Panc1 (cell line): ENCODE measurements around the gene EPHB2. TPM values are rescaled to one million over a fixed set of nuclear protein-coding genes. Genes with fewer than 3 reads are reported as not detected.

Source experiments
- ATAC-seq: fragments of 200-7000 bp; cut with Tn5 transposase; 2 replicates; pipeline ENCODE4 v1.9.1; 2020; ENCODE audit warnings: mild to moderate bottlenecking, moderate library complexity
- BruUV-seq: library from RNA; stranded (reverse); fragments of 400-500 nt; replicated peaks from 2 replicates; lab custom pipeline; 2021; lab: Mats Ljungman, UMichigan
- CTCF ChIA-PET: fragments of 300-600 bp; sonication (Branson Sonifier 250); formaldehyde crosslinking; loops from one replicate; lab custom pipeline; 2022; ENCODE audit warnings: antibody characterized with exemption; lab: Charles Lee
- POLR2A ChIA-PET: fragments of 300-600 bp; sonication (Branson Sonifier 250); formaldehyde crosslinking; loops from one replicate; lab custom pipeline; 2022; ENCODE audit warnings: antibody characterized with exemption; lab: Charles Lee
- DNase-seq: peaks from one replicate; pipeline ENCODE4 v3.0.0-alpha.2; 2010; ENCODE audit warnings: low read depth, low spot score
- H3K27ac ChIP-seq: 2 replicates; pipeline ENCODE4 v1.5.1; 2011; ENCODE audit warnings: mild to moderate bottlenecking, low read length, inconsistent platforms
- H3K27me3 ChIP-seq: fragments of 200-500 bp; sonication (Bioruptor generic); 2 replicates; pipeline ENCODE4 v1.6.0; 2014; ENCODE audit warnings: low read length, inconsistent platforms; ENCODE audit not compliant: control insufficient read depth, insufficient read depth
- H3K36me3 ChIP-seq: fragments of 200-500 bp; sonication (Bioruptor generic); 2 replicates; pipeline ENCODE4 v1.5.1; 2014; ENCODE audit warnings: inconsistent platforms, mild to moderate bottlenecking, low read length, moderate library complexity; ENCODE audit not compliant: control insufficient read depth, insufficient read depth
- H3K4me1 ChIP-seq: 2 replicates; pipeline ENCODE4 v1.5.1; 2011; ENCODE audit warnings: inconsistent platforms, mild to moderate bottlenecking, low read length, moderate library complexity; ENCODE audit not compliant: control insufficient read depth, insufficient read depth
- H3K4me3 ChIP-seq, 2 experiments: 2 replicates each; pipeline ENCODE4 v1.5.1; 2011 to 2012; ENCODE audit warnings: low read depth in 2 of 2, low read length in 2 of 2, mild to moderate bottlenecking in 2 of 2, inconsistent platforms in 1 of 2, moderate library complexity in 1 of 2
- H3K9me3 ChIP-seq: fragments of 200-500 bp; sonication (Bioruptor generic); 2 replicates; pipeline ENCODE4 v1.5.1; 2014; ENCODE audit warnings: low read depth, mild to moderate bottlenecking, inconsistent platforms, low read length, moderate library complexity; ENCODE audit not compliant: control insufficient read depth, insufficient read depth
- POLR2AphosphoS5 ChIP-seq: IDR thresholded peaks from 2 replicates; pipeline ENCODE4 v1.6.1; 2012; ENCODE audit warnings: mild to moderate bottlenecking, low read depth, low read length, moderate library complexity
- SIN3A ChIP-seq: IDR thresholded peaks from 2 replicates; pipeline ENCODE4 v1.6.1; 2012; ENCODE audit warnings: low read depth, mild to moderate bottlenecking, low read length, moderate library complexity, borderline replicate concordance; ENCODE audit not compliant: insufficient read depth
- TCF7L2 ChIP-seq: IDR thresholded peaks from 2 replicates; pipeline ENCODE4 v1.6.1; 2011; ENCODE audit warnings: mild to moderate bottlenecking, low read depth, low read length, inconsistent platforms
- in situ Hi-C: cut with HindIII; loops from 2 replicates; pipeline ENCODE4 v1.10.0; 2016; ENCODE audit warnings: low sequenced_read_pairs, low pct_unique_long_range_greater_than_20kb
- intact Hi-C: fragments of 100-400 bp; cut with micrococcal nuclease; formaldehyde crosslinking; loops from one replicate; pipeline ENCODE4 v1.10.0; 2022; ENCODE audit not compliant: unreplicated experiment
- total RNA-seq: library from RNA; stranded (reverse); gene quantifications from one replicate; pipeline ENCODE4 v1.2.1, GENCODE V29; 2021; ENCODE audit not compliant: unreplicated experiment
- TF ChIP-seq, protein P1 (sequence below): fragments of 450-650 bp; IDR thresholded peaks from 2 replicates; pipeline ENCODE4 v1.5.1; 2017; ENCODE audit warnings: mild to moderate bottlenecking
- TF ChIP-seq, protein P2 (sequence below), 2 experiments: IDR thresholded peaks; 2 replicates each; pipeline ENCODE4 v1.6.1; 2011 to 2012; ENCODE audit warnings: low read depth in 2 of 2, control low read depth in 1 of 2, low read length in 1 of 2, mild to moderate bottlenecking in 1 of 2, moderate library complexity in 1 of 2; ENCODE audit not compliant: insufficient read depth in 1 of 2

EPHB2 gene
- total RNA-seq, 1 experiment from 2014 or later, result 29.0 TPM

DNA sequence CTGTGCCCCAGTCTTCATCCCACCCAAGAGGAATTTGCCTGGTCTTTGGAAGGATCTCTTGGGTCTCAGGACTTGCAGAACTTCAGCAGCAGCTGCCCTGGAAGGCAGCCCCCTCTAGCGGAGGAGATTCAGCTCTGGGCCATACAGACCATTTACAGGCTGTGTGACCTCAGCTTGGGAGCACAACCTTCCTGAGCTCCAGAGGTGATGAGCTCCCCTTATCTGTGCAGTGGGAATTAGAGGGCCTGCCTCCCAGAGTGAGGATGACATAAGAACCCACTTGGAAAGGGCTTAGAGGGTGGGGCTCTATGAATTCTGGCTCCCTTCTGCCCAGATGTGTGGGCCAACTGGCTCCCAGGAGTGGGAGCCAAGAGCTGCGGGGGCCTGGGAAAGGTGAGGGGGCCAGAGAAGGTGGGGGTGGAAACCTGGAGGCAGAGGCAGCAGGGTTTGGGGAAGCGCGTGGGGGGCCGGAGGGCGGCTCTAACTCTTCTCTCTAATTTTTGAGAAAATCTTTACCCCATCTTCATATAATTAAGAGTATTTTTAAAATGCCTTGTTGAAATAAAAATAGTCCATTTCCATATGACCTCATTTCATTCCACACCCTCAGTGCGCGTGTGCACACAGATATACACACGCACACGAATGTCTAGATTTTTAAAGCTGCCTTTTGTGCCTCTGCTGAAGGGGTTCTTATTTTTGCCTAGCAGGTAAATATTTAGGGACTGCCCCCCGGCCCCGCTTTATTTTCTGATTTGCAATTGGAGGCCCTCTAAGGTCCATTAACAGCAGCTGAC is 21.5 kb downstream of the EPHB2 start:
- no peaks in the 10 kb centered on the region for H3K36me3 ChIP-seq
- 0 out of 2 replicates have a peak, but pooled peaks cover 7% of the 10 kb centered on the region for H3K4me1 ChIP-seq
- ATAC-seq (peak; percentile 36; the same call in 1 of the 2 replicates), DNase-seq (no peak)
- H3K27me3 ChIP-seq, result no peaks in the 10 kb centered on the region
- no peaks in the 10 kb centered on the region for H3K9me3 ChIP-seq
- H3K27ac ChIP-seq, result no peak overlapping the region
- intact Hi-C loops (no loop called here), in situ Hi-C loops (no loop called here)
- ChIA-PET POLR2A (no interaction called here), CTCF (interaction anchor here (0.7 kb wide), 1 partner anchor 60 kb away, joined by 5 read pairs; no protein-coding TSS in a partner anchor)
- BruUV-seq, result no TSS peak
- TF ChIP-seq, protein P1, sequence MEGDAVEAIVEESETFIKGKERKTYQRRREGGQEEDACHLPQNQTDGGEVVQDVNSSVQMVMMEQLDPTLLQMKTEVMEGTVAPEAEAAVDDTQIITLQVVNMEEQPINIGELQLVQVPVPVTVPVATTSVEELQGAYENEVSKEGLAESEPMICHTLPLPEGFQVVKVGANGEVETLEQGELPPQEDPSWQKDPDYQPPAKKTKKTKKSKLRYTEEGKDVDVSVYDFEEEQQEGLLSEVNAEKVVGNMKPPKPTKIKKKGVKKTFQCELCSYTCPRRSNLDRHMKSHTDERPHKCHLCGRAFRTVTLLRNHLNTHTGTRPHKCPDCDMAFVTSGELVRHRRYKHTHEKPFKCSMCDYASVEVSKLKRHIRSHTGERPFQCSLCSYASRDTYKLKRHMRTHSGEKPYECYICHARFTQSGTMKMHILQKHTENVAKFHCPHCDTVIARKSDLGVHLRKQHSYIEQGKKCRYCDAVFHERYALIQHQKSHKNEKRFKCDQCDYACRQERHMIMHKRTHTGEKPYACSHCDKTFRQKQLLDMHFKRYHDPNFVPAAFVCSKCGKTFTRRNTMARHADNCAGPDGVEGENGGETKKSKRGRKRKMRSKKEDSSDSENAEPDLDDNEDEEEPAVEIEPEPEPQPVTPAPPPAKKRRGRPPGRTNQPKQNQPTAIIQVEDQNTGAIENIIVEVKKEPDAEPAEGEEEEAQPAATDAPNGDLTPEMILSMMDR, result peak; percentile 75; the same call in 1 of the 2 replicates
- no peak for TF ChIP-seq POLR2AphosphoS5
- H3K4me3 ChIP-seq, result no peak overlapping the region

DNA sequence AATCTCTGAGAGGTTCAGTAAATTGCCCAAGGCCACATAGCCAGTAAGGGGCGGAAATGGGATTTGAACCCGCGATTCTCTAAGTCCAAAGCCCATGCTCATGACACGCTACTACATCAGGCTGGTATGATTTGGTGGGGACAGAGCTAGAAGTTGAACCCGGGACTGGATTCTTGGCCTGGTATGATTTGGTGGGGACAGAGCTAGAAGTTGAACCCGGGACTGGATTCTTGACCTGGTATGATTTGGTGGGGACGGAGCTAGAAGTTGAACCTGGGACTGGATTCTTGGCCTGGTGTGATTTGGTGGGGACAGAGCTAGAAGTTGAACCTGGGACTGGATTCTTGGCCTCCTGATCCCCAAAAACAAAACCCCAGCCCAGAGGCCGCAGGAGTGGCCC is 23.0 kb downstream of the EPHB2 start:
- TF ChIP-seq, protein P1, result no peak
- TF ChIP-seq, protein P2, sequence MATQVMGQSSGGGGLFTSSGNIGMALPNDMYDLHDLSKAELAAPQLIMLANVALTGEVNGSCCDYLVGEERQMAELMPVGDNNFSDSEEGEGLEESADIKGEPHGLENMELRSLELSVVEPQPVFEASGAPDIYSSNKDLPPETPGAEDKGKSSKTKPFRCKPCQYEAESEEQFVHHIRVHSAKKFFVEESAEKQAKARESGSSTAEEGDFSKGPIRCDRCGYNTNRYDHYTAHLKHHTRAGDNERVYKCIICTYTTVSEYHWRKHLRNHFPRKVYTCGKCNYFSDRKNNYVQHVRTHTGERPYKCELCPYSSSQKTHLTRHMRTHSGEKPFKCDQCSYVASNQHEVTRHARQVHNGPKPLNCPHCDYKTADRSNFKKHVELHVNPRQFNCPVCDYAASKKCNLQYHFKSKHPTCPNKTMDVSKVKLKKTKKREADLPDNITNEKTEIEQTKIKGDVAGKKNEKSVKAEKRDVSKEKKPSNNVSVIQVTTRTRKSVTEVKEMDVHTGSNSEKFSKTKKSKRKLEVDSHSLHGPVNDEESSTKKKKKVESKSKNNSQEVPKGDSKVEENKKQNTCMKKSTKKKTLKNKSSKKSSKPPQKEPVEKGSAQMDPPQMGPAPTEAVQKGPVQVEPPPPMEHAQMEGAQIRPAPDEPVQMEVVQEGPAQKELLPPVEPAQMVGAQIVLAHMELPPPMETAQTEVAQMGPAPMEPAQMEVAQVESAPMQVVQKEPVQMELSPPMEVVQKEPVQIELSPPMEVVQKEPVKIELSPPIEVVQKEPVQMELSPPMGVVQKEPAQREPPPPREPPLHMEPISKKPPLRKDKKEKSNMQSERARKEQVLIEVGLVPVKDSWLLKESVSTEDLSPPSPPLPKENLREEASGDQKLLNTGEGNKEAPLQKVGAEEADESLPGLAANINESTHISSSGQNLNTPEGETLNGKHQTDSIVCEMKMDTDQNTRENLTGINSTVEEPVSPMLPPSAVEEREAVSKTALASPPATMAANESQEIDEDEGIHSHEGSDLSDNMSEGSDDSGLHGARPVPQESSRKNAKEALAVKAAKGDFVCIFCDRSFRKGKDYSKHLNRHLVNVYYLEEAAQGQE (IDR thresholded peaks at IDR 0.05; ENCODE audit: insufficient read depth in 1 of 2, low read depth in 2 of 2, low read length in 1 of 2), result no peak
- TF ChIP-seq SIN3A (no peak), POLR2AphosphoS5 (no peak), TCF7L2 (no peak)
- BruUV-seq, result no TSS peak
- Histone ChIP-seq H3K9me3 (no peaks in the 10 kb centered on the region), H3K4me1 (peaks cover 14% of the 10 kb centered on the region; the same call in 1 of the 2 replicates), H3K4me3 (no peak overlapping the region), H3K36me3 (no peaks in the 10 kb centered on the region), H3K27me3 (no peaks in the 10 kb centered on the region), H3K27ac (no peak overlapping the region)
- DNase-seq (no peak), ATAC-seq (no peak)
- in situ Hi-C loops (no loop called here), intact Hi-C loops (no loop called here)
- CTCF ChIA-PET, result no interaction called here
- POLR2A ChIA-PET, result no interaction called here
